GM19468 (cell line): Measurements from ENCODE around the gene SARM1.
A peak's percentile ranks its signal among the peaks of the same experiment; 100 is the strongest.

Experiments
- ATAC-seq: cut with Tn5 transposase; IDR thresholded peaks from one replicate; pipeline ENCODE4 v1.9.1; 2021; ENCODE audit warnings: mild to moderate bottlenecking, moderate library complexity, moderate number of reproducible peaks; ENCODE audit not compliant: unreplicated experiment; ENCODE audit errors: extremely low read depth

SARM1 gene

GRCh38 chr17:28340374-28340773, 31.1 kb upstream of the SARM1 start:
- ATAC-seq, result no peak

GRCh38 chr17:28341516-28341915, 30.0 kb upstream of the SARM1 start:
- no peak for ATAC-seq

GRCh38 chr17:28342313-28342712, 29.2 kb upstream of the SARM1 start:
- ATAC-seq, result no peak

- no peak for ATAC-seq
Measured at GRCh38 chr17:28343491-28343932, 28.0 kb upstream of the SARM1 start.

GRCh38 chr17:28344011-28344410, 27.5 kb upstream of the SARM1 start:
- ATAC-seq, result no peak

GRCh38 chr17:28344435-28344901, 27.0 kb upstream of the SARM1 start:
- ATAC-seq, result no peak

GRCh38 chr17:28345419-28346198, 25.9 kb upstream of the SARM1 start:
- ATAC-seq, result no peak

GRCh38 chr17:28346199-28346580, 25.3 kb upstream of the SARM1 start:
- no peak for ATAC-seq

GRCh38 chr17:28346746-28347246, 24.7 kb upstream of the SARM1 start:
- ATAC-seq, result no peak

GRCh38 chr17:28347261-28347891, 24.1 kb upstream of the SARM1 start:
- ATAC-seq, result no peak

GRCh38 chr17:28348979-28349378, 22.5 kb upstream of the SARM1 start:
- ATAC-seq, result no peak

GRCh38 chr17:28350271-28350670, 21.2 kb upstream of the SARM1 start:
- no peak for ATAC-seq

GRCh38 chr17:28357061-28357900, 14.2 kb upstream of the SARM1 start, which contains the start of gene POLDIP2:
Gene POLDIP2 (minus strand): TSS chr17:28357527. CDS start chr17:28357448, 79 bp downstream.
- peak; percentile 88 for ATAC-seq

GRCh38 chr17:28357901-28358197, 13.6 kb upstream of the SARM1 start:
- ATAC-seq, result no peak

GRCh38 chr17:28363186-28363585, 8.3 kb upstream of the SARM1 start:
- ATAC-seq, result no peak

GRCh38 chr17:28363776-28364650, 7.5 kb upstream of the SARM1 start:
- ATAC-seq, result no peak

- no peak for ATAC-seq
Measured at GRCh38 chr17:28364665-28365363, 6.7 kb upstream of the SARM1 start, which contains the start of gene SEBOX. Gene SEBOX (minus strand): TSS chr17:28365199. CDS start chr17:28365151, 48 bp downstream.

- ATAC-seq, result no peak
Measured at GRCh38 chr17:28365487-28365886, 6.0 kb upstream of the SARM1 start.

GRCh38 chr17:28366605-28367004, 4.9 kb upstream of the SARM1 start:
- ATAC-seq, result no peak
